T-helper 2 cell treated with Interferon-gamma antibody and Interleukin-4, amounts not matched to agents 5 μg/mL and 100 μg/mL, for 36 hours (primary cell): ENCODE results near the gene REEP1.

Experiments
- DNase-seq: peaks from one replicate; pipeline ENCODE4 v3.0.0; 2021; ENCODE audit warnings: low spot score
- H3K27ac Mint-ChIP-seq: one replicate; pipeline ENCODE4 v1.8.0; 2021; ENCODE audit warnings: mild to moderate bottlenecking, mixed read lengths
- H3K27me3 Mint-ChIP-seq: one replicate; pipeline ENCODE4 v1.8.0; 2021; ENCODE audit warnings: low read depth, mixed read lengths
- H3K36me3 Mint-ChIP-seq: one replicate; pipeline ENCODE4 v1.8.0; 2021; ENCODE audit warnings: low read depth, mixed read lengths
- H3K4me1 Mint-ChIP-seq: one replicate; pipeline ENCODE4 v1.8.0; 2021; ENCODE audit warnings: low read depth, mixed read lengths
- H3K4me3 Mint-ChIP-seq: one replicate; pipeline ENCODE4 v1.8.0; 2022; ENCODE audit warnings: mild to moderate bottlenecking, moderate library complexity, mixed read lengths
- H3K9me3 Mint-ChIP-seq: one replicate; pipeline ENCODE4 v1.8.0; 2021; ENCODE audit warnings: mixed read lengths

REEP1 gene

DNA sequence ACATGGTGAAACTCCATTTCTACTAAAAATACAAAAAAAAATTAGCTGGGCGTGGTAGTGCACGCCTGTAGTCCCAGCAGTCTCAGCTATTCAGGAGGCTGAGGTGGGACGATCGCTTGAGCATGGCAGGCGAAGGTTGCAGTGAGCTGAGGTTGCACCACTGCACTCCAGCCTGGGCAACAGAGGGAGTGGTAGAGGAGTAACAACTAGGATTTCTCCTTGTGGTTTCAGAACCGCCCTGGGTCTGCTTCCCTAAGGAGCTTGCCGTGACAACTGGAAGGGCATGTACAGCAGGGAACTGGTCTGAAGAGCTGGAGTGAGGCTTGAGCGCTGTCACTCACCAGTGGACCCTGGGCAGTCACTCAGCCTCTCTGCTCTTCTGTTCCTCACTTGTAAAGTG, 29.1 kb downstream of the REEP1 start:
- no peak for DNase-seq
- Mint-ChIP-seq H3K27me3 (peaks cover 15% of the 10 kb centered on the region), H3K4me1 (no peaks in the 10 kb centered on the region), H3K4me3 (no peak overlapping the region), H3K9me3 (no peaks in the 10 kb centered on the region), H3K36me3 (no peaks in the 10 kb centered on the region), H3K27ac (no peak overlapping the region)

DNA sequence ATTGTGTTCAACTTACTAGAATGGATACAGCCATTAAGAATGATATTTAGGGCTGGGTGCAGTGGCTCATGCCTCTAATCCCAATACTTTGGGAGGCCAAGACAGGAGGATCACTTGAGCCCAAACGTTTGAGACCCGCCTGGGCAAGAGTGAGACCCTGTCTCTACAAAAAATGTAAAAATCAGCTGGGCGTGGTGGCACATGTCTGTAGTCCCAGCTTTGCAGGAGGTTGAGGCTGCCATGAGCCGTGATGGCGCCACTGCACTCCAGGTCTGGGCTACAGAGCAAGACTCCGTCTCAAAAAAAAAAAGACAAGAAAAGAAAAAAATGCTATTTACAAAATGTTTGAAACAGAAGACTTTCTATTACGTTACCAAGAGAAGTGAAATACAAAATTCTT, 30.0 kb downstream of the REEP1 start:
- DNase-seq: no peak
- Mint-ChIP-seq H3K36me3 (no peaks in the 10 kb centered on the region), H3K27me3 (peaks cover 14% of the 10 kb centered on the region), H3K9me3 (no peaks in the 10 kb centered on the region), H3K4me3 (no peak overlapping the region), H3K4me1 (no peaks in the 10 kb centered on the region), H3K27ac (no peak overlapping the region)

DNA sequence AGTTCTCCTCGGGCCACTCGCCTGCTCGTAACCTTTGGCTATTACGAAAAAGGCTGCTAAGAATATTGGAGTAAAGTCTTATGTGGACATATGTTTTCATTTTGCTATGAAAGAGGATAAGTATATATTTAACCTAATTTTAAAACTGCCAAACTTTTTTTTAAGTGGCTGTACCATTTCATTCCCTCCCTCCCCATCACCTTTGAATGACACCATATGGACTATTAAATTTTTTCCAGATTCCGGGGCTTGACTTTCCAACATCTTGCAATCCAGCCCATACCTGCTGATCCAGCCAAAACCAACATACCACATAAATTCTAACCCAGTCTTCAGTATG, 31.5 kb downstream of the REEP1 start:
- no peak overlapping the region for H3K27ac Mint-ChIP-seq
- H3K9me3 Mint-ChIP-seq: no peaks in the 10 kb centered on the region
- peaks cover 26% of the 10 kb centered on the region for H3K27me3 Mint-ChIP-seq
- no peak for DNase-seq
- H3K36me3 Mint-ChIP-seq: no peaks in the 10 kb centered on the region
- no peak overlapping the region for H3K4me3 Mint-ChIP-seq
- no peaks in the 10 kb centered on the region for H3K4me1 Mint-ChIP-seq

DNA sequence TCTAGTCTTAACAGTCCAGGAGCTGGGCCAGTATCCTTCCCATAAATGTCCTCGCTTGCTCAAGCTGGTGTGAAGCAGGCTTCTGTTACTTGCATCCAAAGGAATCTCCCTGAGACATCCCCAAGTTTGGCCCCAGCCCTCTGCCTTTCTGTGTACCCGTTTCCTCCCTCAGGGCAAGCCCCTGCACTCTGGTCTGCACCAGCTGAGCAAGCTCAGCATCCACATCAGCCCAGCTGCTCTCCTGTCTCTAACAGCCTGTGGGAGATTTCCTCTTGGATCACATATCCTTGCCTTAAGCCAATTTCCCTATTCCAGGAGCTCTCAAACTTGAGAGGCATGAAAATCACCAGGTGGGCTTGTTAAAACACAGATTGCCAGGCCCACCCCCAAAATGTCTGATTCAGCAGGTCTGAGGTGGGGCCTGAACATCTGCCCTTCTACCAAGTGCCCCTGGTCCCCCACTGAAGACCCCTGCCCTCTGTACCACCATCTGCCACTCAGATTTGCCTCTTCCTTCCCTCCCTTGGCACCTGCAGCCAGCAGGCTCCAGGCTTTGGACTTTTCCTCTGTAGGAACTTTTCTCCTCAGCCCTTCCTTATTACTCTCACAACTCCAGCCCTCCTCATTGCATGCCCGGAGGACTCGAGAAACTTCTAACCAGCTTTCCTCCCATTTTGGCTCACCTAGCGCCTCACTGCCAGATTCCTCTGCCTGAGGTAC, 32.1 kb downstream of the REEP1 start:
- no peaks in the 10 kb centered on the region for H3K9me3 Mint-ChIP-seq
- H3K27me3 Mint-ChIP-seq: peaks cover 23% of the 10 kb centered on the region
- H3K4me1 Mint-ChIP-seq: no peaks in the 10 kb centered on the region
- H3K27ac Mint-ChIP-seq: no peak overlapping the region
- DNase-seq: no peak
- no peaks in the 10 kb centered on the region for H3K36me3 Mint-ChIP-seq
- no peak overlapping the region for H3K4me3 Mint-ChIP-seq

DNA sequence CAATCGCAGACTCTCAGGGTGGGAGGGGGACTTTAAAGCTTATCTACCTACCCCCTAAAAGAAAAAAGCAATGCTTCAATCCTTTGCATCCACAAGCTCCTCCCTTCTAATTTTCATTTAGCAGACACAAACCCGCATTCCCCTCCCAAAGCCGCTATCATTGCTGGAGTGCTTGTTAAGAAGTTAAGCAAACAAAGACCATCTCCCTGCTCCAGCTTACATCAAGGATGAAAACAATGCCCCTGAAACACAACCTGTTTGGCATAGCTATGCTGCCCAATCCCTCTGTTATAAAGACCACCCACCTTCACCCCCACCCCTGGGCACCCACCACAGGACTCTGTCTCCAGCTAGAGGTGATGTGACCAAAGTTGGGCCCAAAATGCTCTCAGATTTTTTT, 33.0 kb downstream of the REEP1 start:
- Mint-ChIP-seq H3K4me1 (no peaks in the 10 kb centered on the region), H3K27ac (no peak overlapping the region), H3K36me3 (no peaks in the 10 kb centered on the region), H3K4me3 (no peak overlapping the region), H3K27me3 (peaks cover 29% of the 10 kb centered on the region), H3K9me3 (no peaks in the 10 kb centered on the region)
- DNase-seq: no peak

DNA sequence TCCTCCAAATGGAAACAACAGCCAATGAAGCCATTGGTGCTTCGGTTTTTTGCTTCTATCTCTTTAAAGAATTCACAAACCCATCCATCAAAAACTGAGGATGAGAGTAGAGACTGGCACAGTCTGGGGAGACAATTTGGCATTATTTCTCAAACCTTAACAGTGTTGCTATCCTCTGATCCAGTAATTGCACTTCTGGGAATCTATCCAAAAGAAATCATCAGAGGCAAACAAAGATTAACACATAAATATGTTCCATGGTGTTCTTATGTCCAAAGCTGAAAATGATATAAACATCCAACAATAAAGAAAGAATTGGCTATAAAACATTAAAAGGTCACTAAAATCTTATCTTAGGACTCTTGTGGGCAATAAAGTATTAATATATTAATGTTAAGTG, 35.1 kb downstream of the REEP1 start:
- Mint-ChIP-seq H3K9me3 (no peaks in the 10 kb centered on the region), H3K27me3 (peaks cover 33% of the 10 kb centered on the region), H3K4me1 (no peaks in the 10 kb centered on the region), H3K27ac (no peak overlapping the region), H3K4me3 (no peak overlapping the region), H3K36me3 (no peaks in the 10 kb centered on the region)
- DNase-seq: no peak

DNA sequence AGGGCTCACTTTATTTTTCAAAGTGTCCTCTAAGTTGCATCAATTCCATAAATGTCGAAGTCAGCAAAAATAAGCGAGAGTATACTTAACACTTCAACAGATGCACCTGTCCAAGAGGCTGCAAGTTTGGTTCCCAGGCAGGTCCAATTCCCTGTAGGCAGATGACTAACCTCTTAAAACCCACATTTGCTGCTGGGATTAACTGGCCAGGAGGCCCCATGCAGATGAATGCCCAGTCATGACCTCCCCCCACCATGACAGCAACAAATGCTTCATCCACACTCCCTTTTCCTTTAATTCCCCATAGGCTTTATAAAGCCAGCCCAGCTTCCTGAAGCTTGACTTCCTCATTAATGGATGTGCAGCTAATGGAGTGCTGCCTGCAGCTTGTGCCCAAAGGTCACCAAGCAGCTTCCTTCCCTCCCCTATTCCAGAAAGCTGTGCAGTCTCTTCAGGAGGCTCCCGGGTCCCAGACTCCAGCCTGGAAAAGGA, 35.7 kb downstream of the REEP1 start:
- DNase-seq: no peak

DNA sequence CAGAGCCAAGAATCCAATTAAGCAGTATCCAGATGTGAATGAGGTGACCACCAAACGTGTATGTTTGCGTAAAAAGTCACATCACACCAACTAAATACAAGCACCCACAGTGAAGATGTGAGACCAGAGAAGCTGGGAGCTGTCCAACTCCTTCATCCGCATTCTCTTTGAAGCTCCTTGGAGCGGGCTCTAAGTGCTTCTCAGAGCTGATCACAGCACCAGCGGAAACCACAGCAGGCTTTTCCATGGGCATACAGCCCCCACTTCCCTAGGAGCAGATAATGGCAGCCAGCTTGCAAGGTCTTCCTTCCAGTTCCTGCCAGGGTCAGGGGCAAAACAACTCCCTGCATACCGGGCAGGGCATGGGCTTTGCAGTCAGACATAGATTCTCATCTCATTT, 36.4 kb downstream of the REEP1 start:
- no peaks in the 10 kb centered on the region for H3K36me3 Mint-ChIP-seq
- no peaks in the 10 kb centered on the region for H3K9me3 Mint-ChIP-seq
- no peak for DNase-seq
- no peaks in the 10 kb centered on the region for H3K4me1 Mint-ChIP-seq
- peaks cover 33% of the 10 kb centered on the region for H3K27me3 Mint-ChIP-seq
- H3K27ac Mint-ChIP-seq: no peak overlapping the region
- H3K4me3 Mint-ChIP-seq: no peak overlapping the region

More for the DNA sequence above, 35.7 kb downstream of the REEP1 start:
- Mint-ChIP-seq H3K4me3 (no peak overlapping the region), H3K4me1 (no peaks in the 10 kb centered on the region), H3K27ac (no peak overlapping the region), H3K36me3 (no peaks in the 10 kb centered on the region), H3K27me3 (peaks cover 33% of the 10 kb centered on the region), H3K9me3 (no peaks in the 10 kb centered on the region)

DNA sequence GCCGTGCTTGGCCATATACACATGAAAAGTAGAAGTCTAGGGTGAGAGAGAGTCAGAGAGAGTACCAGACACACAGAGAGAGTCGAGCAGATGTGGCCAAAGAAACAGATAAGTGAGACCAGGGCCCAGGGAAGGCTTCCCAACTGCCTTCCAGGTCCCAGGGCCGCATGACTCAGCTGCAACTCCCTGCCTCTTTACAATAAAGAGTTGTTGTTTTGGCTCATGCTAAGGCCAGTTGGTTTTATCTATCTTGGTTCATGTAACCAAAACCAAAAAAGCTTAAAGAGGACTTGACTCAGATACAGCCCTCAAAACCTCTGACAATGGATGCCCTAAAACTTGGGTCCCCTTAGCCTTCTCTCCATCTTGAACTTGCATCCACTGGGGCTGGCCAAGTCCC, 36.9 kb downstream of the REEP1 start:
- DNase-seq: no peak
- Mint-ChIP-seq H3K27ac (no peak overlapping the region), H3K9me3 (no peaks in the 10 kb centered on the region), H3K4me3 (no peak overlapping the region), H3K27me3 (peaks cover 31% of the 10 kb centered on the region), H3K4me1 (no peaks in the 10 kb centered on the region), H3K36me3 (no peaks in the 10 kb centered on the region)

DNA sequence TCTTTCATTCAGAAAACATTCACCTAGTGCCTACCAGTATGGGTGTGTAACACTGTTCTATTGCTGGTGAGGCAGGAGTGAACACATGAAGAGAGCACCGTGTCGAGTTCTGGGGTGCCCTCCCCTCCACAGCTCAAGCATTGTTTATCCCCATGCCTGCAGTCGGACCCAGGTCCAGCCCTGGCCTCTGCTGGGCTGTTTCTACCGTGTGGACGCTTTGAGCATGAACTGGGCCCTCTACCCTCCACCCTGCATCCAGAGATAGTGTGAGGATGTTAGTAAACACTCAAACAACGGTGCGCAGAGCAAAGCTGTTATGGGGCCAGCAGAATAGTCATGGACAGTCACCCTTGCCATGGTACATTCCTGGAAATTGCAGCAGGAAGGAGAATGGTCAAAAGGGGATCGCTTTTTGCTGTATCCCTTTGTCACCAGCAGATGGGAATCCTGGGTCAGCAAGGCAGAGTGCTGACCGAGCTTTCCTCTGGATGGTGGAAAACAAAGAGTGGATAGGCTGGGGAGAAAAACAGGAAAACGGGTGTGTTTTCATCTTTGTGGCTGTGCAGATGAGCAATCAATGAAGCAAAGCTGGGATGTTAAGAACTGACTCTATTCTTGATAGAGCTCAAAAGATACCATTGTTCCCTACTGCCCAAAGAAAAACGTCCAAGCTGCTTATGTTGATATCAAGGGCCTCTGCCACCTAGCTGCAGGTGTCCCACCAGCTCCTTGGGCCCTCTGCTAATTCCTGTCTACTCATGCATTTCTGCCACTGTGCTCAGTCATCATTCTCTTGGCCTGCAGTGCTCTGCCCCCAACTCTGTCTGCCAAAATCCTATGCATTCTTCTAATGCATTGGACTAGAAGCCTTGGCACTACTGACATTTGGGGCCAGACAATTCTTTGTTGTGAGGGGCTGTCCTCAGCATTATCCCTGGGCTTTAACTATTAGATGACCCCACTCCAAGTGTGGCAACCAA, 38.7 kb downstream of the REEP1 start:
- no peaks in the 10 kb centered on the region for H3K4me1 Mint-ChIP-seq
- no peaks in the 10 kb centered on the region for H3K9me3 Mint-ChIP-seq
- H3K27ac Mint-ChIP-seq: no peak overlapping the region
- H3K36me3 Mint-ChIP-seq: no peaks in the 10 kb centered on the region
- no peak for DNase-seq
- H3K27me3 Mint-ChIP-seq: peaks cover 31% of the 10 kb centered on the region
- no peak overlapping the region for H3K4me3 Mint-ChIP-seq

DNA sequence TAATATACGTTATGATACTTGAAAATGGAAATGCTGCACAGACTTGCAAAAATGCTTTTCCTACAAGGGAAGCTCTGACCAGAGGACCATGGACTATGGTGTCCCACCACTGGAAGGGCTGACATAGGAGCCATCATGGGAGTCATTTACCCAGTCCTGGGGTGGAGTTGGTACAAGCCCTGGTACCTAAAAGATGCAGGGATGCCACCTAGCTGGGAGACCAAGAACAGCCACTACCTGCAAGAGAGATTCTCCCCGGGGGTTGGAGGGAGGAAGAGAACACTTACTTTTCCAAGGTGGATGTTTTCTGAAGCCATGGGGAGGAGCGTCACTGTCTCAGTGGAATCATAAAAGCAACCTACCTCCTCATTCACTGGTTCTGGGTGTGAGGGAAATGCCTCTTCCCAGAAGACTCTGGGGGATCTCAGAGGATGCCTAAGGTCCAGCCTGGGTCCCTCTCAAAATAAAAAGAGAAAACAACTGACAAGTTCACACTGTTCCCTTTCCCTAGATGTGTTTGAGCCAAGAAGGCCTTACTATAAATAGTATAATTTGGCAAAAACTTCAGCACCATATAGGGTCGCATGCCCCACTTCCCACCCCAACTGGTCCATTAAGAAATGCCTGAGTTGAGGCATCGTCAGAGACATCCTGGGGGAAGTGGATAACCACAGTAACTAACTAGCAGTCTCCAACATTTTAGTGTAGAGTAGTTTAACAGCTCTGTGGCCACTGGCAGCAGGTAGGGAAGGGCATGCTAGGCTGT, 39.9 kb downstream of the REEP1 start:
- no peaks in the 10 kb centered on the region for H3K36me3 Mint-ChIP-seq

DNA sequence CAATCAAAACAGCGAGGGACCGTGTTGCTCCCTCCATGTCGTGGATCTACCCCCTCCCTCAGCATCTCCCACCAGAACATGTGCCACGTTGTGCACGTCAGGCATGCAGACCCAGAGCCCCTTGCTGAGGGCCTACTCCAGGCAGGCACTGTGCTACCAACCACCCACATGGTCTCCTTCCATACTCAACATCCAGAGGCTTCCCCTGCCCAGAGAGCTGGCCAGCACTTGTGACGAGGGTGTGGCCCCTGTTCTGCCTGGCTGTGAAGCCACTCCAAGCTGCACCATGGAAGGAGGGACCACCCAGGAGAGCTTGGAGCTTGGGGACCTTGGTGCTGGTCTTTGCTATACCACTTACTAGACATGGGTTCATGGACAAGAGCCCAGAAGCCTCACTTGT, 40.5 kb downstream of the REEP1 start:
- Mint-ChIP-seq H3K27me3 (peaks cover 29% of the 10 kb centered on the region), H3K36me3 (no peaks in the 10 kb centered on the region), H3K4me1 (no peaks in the 10 kb centered on the region), H3K27ac (no peak overlapping the region), H3K4me3 (no peak overlapping the region), H3K9me3 (no peaks in the 10 kb centered on the region)
- DNase-seq: no peak

More for the DNA sequence above, 39.9 kb downstream of the REEP1 start:
- no peak for DNase-seq
- Mint-ChIP-seq H3K27ac (no peak overlapping the region), H3K9me3 (no peaks in the 10 kb centered on the region), H3K4me3 (no peak overlapping the region), H3K27me3 (peaks cover 32% of the 10 kb centered on the region), H3K4me1 (no peaks in the 10 kb centered on the region)

DNA sequence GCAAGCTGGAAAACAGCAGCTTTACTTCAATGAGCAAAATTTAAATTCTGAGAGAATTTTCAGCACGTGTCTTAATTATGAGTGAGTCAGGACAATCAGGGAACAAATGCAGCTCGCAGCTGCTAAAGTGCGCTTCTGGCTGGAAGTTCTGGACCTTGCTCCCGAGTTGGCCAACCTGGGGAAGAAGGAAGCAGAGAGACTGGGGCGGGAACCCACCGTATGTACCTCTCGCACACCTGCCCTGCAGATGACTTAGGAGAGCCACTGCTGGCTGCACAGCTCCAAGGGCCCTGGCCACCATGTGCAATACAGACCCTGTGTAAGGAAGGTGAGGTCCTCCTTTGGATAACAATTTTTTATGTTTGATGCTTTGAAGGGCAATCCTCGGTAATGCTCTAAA, 42.4 kb downstream of the REEP1 start:
- Mint-ChIP-seq H3K4me1 (no peaks in the 10 kb centered on the region), H3K36me3 (no peaks in the 10 kb centered on the region), H3K27me3 (peaks cover 23% of the 10 kb centered on the region), H3K4me3 (no peak overlapping the region), H3K27ac (no peak overlapping the region), H3K9me3 (no peaks in the 10 kb centered on the region)
- no peak for DNase-seq

DNA sequence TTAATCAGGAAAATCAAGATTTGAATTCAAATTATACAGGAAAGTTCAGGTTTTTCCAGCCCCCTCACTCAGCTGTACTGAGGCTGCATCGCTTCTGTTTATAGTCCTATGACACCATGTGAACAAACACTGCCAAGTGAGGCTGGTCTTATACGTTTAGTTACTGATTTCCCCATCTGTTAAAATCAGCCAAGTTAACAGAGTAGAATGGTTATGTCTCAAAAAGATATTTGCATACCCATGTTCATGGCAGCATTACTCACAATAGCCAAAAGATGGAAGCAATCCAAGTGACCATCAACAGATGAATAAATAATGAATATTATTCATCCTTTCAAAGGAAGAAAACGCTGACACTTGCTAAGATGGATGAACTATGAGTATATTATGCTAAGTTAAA, 43.8 kb downstream of the REEP1 start:
- peaks cover 20% of the 10 kb centered on the region for H3K27me3 Mint-ChIP-seq
- H3K4me1 Mint-ChIP-seq: no peaks in the 10 kb centered on the region
- no peaks in the 10 kb centered on the region for H3K36me3 Mint-ChIP-seq
- no peak for DNase-seq
- H3K4me3 Mint-ChIP-seq: no peak overlapping the region
- no peaks in the 10 kb centered on the region for H3K9me3 Mint-ChIP-seq
- H3K27ac Mint-ChIP-seq: no peak overlapping the region
